ENCODE results near the gene CCDC148. TPM values are rescaled to one million over a fixed set of nuclear protein-coding genes. Genes with fewer than 3 reads are reported as not detected.
A peak's percentile ranks its signal among the peaks of the same experiment; 100 is the strongest.

The CCDC148 gene
- total RNA-seq, 1 donor from 2014 or later = 16.0 TPM

- DNase-seq (ENCODE audit: low read depth) = no peak
Measured at GRCh38 chr2:158213773-158214172, 242.8 kb downstream of the CCDC148 start.

DNA sequence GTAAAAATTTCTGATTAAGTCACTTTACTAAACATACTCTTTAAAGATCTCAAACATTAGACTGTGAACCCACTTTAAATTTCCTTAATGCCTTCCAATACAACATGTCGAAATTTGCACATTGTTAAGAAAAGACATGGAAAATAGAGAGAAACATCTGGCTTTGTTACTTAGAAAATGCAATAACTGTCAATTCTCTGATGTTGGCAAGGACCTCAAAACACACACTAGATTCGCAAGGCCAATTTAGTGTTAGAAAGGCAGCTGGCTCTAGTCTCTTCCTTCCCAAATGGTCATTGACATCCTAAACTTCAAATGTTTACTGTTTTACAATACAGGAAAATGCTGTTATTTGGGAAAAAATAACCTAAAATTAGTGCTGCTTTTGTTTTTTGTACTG lies 244.3 kb downstream of the CCDC148 start:
- no peak for DNase-seq (ENCODE audit: low read depth)

GRCh38 chr2:158211502-158211901 lies 245.1 kb downstream of the CCDC148 start:
- peak; percentile 87 for DNase-seq (ENCODE audit: low read depth)

GRCh38 chr2:158207354-158207753 lies 249.2 kb downstream of the CCDC148 start:
- DNase-seq (ENCODE audit: low read depth) = no peak

DNA sequence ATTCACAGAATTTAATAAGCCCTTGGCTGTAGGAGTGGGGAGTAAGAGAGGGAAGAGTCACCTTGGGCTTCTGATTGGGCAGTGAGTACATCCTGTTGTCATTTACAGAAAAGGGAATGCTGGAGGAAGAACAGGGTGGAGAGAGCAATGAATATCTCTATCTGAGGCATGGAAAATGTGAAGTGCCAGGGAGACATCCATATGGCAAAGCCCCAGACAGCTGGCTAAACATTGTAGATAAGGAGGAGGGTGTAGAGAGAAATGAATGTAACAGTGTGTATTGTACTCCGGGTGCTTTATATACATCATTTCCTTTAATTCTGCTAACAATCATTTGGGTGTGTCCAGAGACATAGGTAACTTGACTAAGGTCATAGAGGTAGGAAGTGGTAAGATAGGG lies 251.3 kb downstream of the CCDC148 start:
- DNase-seq (ENCODE audit: low read depth) = no peak

GRCh38 chr2:158204741-158205165 lies 251.8 kb downstream of the CCDC148 start:
- peak; percentile 72 for DNase-seq (ENCODE audit: low read depth)

- DNase-seq (ENCODE audit: low read depth) = peak; percentile 55
Measured at GRCh38 chr2:158202161-158202815, 254.3 kb downstream of the CCDC148 start.

DNA sequence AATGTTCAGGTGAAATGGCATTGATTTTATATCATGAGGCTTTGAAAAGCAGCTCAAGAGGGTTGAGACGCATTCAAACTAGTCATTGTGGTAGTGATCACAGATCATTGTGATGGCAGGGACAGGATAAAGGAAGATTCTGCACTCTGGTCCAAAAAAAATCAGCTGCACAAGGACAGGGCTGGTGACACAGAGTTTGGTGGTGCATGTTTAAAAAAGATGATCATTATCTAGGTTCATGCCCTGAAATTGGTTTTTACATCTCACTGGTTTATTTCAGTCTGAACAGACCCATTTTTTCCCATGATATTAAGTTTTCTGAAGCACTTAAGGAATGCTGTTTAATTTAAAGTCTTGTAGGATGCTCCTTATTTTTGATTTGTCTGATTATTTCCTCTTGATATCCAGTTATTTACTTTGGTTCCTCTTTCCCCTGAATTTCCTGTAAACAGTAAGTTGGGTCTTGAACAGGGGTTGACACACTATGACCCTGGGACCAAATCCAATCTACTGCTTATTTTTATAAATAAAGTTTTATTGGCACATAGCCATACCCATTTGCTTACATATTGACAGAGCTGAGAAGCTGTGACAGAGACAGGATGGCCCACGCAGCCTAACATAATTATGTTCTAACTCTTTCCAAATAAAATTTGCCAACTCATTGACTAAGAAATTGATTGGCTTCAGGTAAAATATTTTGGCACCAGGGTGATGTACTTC lies 256.5 kb downstream of the CCDC148 start:
- DNase-seq (ENCODE audit: low read depth) = no peak

- peak; percentile 50 for DNase-seq (ENCODE audit: low read depth)
Measured at GRCh38 chr2:158197940-158198339, 258.6 kb downstream of the CCDC148 start.

- DNase-seq (ENCODE audit: low read depth) = no peak
Measured at GRCh38 chr2:158194229-158194628, 262.3 kb downstream of the CCDC148 start.

- DNase-seq (ENCODE audit: low read depth) = no peak
Measured at GRCh38 chr2:158192515-158193443, 263.8 kb downstream of the CCDC148 start.

DNA sequence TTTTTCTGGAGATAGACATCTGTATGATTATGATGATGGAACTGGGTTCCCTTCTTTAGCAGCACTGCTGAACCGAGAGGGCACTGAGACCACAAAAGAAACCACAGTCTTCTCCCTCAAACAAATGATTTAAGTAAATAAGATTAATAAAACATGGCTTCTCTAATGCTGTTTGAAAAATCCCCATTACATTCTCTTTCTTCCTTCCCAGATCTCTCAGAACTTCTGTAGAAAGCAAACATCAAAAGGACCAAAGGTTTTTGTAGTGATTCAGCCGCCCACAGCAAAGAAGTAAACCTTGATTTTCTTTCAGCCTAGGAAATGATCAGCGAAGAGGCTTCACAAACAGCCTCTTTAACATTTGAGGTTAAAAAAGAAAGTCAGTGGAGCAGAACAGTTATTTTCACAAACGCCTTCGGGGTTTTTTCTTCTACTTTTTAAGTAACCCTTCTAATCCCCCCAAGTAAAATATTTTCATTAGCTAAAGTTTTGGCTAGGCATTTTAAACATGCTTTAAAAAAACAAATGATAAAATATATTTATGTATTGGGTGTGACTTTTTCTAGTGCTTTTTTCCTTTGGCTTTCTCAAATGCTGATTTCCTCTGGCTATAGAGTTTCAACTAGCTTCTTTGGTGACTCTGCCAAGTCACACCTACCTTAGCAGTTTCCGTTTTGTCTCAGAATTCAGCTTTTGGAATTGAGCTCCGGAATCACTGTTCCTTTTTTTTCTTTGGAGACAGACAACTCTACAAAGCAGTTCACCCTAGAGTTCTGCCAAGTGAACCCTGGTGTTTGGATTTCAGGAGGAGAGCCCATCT lies 265.3 kb downstream of the CCDC148 start:
- peak; percentile 98 for DNase-seq (ENCODE audit: low read depth)

- peak; percentile 42 for DNase-seq (ENCODE audit: low read depth)
Measured at GRCh38 chr2:158189526-158189925, 267.0 kb downstream of the CCDC148 start.

- no peak for DNase-seq (ENCODE audit: low read depth)
Measured at GRCh38 chr2:158187908-158188307, 268.6 kb downstream of the CCDC148 start.

GRCh38 chr2:158184556-158185343 lies 271.8 kb downstream of the CCDC148 start:
- peak; percentile 94 for DNase-seq (ENCODE audit: low read depth)

DNA sequence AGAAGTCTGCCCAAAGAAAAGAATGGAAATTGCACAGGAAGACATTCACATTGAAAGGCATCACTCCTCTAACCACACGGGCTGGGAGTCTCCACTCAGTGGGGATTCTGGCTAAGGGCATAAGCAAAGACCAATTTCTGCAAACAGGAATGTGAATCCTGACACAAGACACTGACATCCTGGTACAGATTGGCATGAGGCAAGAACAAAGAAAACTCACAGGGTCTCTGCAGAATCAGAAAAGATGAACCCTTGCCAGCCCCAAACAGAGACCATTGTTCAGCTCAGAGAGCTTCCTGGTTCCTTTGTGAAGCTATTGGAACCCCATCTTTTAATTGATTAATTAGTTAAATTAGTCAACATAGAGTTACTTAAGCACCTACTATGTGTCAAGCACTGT lies 272.6 kb downstream of the CCDC148 start:
- no peak for DNase-seq (ENCODE audit: low read depth)

DNA sequence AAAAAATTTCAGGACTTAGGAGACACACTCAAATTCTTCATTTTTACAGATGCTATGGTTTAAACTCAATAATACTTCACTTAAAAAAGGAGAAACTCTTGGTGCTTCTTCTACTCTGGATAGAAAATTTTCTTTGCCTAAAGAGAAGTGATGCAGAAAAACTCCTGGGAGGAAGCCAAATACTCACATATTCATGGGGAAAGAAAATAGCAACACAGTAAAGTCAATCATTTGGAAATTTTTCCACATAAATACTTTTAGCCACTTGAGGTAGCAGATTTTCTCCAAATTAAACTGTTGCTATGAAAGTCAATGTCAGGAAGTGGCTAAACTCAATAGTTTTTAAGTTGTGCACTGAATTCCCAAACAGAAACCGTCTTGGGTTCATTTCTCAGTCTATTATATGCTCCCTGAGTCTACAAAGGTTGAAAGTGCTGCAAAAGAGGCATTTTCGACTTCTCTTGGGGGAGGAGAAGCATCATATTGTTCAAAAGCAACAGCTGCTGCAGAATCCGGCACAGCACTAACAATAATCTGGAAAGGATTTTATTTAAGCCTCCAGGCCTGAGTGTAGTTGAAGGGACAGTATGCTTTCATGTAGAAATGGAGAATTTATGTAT lies 273.8 kb downstream of the CCDC148 start:
- peak; percentile 79 for DNase-seq (ENCODE audit: low read depth)

DNA sequence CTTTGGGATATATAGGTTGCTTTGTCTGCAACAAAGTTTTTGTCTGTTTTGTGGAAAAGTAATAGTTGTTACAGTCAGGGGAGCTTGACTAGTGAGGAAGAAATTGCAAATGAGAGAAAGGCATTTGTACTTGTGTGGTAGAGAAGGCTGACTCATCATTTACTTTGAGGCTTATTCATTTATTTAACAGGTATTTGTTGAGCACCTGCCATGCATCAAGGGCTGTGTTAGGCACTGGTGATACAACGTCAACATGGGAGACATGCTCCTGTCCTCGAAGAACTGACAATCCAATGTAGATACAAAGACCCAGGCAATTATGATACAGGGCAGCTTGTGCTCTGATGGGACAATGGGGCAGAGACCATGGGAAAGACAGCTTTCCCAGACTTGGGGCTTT lies 275.4 kb downstream of the CCDC148 start:
- peak; percentile 92 for DNase-seq (ENCODE audit: low read depth)

DNA sequence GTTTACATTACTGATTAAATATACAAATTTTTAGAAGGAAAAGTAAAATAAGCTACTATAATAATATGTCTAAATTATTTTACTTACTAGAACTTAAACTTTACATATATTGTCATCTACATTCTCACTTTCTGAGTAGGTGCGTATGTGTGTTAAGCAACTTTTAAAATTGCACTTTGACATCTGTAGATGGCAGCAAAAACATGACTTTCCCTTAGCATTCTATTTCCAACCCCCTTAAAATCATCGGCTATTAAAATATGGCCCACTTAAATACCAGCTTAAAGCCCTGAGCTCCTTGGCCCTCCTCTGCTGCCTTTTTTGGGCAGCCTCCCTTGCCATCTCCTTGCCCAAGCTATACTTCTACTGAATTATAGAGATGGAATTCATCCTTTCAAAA lies 276.9 kb downstream of the CCDC148 start:
- DNase-seq (ENCODE audit: low read depth) = peak; percentile 39

DNA sequence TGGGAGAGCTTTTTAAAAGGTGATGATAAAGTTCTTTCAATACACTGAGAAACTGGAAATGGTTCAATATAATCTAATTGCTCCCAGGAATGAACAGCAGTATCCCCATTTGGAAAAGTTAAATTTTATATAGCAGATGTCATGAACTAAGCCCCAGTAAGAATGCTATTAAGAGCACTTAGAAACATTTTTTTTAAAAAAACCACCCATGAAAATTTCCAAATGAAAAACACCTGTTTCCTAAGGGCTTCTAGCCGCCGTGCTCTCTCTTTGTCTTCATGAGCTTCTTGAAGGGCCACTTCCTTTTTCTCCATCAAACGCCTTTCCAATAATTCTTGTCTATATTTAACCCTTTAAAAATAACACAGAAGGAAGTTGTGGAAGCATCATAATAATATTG lies 277.9 kb downstream of the CCDC148 start:
- no peak for DNase-seq (ENCODE audit: low read depth)

All from renal cortical epithelial cell (primary cell).